Trophoblast cell (in vitro differentiated cells and primary cell): Measurements from ENCODE around the gene EFNB3.

Experiments
- DNase-seq, 2 donors: peaks; one replicate each; pipeline ENCODE4 v3.0.0-alpha.2; 2016
- H2AFZ ChIP-seq: 2 replicates; pipeline ENCODE4 v1.6.1; 2013; ENCODE audit warnings: low read length, moderate library complexity, mild to moderate bottlenecking; ENCODE audit not compliant: insufficient read depth, poor library complexity
- H2AK5ac ChIP-seq: 2 replicates; pipeline ENCODE4 v1.6.1; 2013; ENCODE audit warnings: mild to moderate bottlenecking, low read length
- H2BK120ac ChIP-seq: 2 replicates; pipeline ENCODE4 v1.6.1; 2013; ENCODE audit warnings: low read length, mild to moderate bottlenecking, moderate library complexity; ENCODE audit not compliant: insufficient read depth, poor library complexity
- H2BK12ac ChIP-seq: 2 replicates; pipeline ENCODE4 v1.6.1; 2013; ENCODE audit warnings: mild to moderate bottlenecking, low read length, moderate library complexity
- H2BK5ac ChIP-seq: 2 replicates; pipeline ENCODE4 v1.6.1; 2013; ENCODE audit warnings: low read length, low read depth, moderate library complexity, mild to moderate bottlenecking; ENCODE audit not compliant: poor library complexity
- H3K14ac ChIP-seq: 2 replicates; pipeline ENCODE4 v1.6.1; 2013; ENCODE audit warnings: mild to moderate bottlenecking, low read length
- H3K18ac ChIP-seq: 2 replicates; pipeline ENCODE4 v1.6.1; 2013; ENCODE audit warnings: mild to moderate bottlenecking, low read length
- H3K23ac ChIP-seq: 2 replicates; pipeline ENCODE4 v1.6.1; 2013; ENCODE audit warnings: low read length
- H3K27ac ChIP-seq: 2 replicates; pipeline ENCODE4 v1.5.1; 2013; ENCODE audit warnings: low read depth, mild to moderate bottlenecking, inconsistent platforms, low read length, moderate library complexity
- H3K27me3 ChIP-seq: 2 replicates; pipeline ENCODE4 v1.6.1; 2013; ENCODE audit warnings: inconsistent platforms, mild to moderate bottlenecking, low read length, moderate library complexity; ENCODE audit not compliant: insufficient read depth
- H3K36me3 ChIP-seq, 2 experiments: 1 replicate in 1 of 2; 2 replicates in 1 of 2; pipeline ENCODE4 v1.6.1; 2013; ENCODE audit warnings: low read length in 2 of 2, mild to moderate bottlenecking in 2 of 2, moderate library complexity in 1 of 2; ENCODE audit not compliant: insufficient read depth in 2 of 2, control insufficient read depth in 1 of 2
- H3K4ac ChIP-seq: 2 replicates; pipeline ENCODE4 v1.6.1; 2013; ENCODE audit warnings: low read depth, mild to moderate bottlenecking, low read length, moderate library complexity
- H3K4me1 ChIP-seq, 2 experiments: 1 replicate in 1 of 2; 2 replicates in 1 of 2; pipeline ENCODE4 v1.6.1; 2013; ENCODE audit warnings: low read length in 2 of 2, mild to moderate bottlenecking in 2 of 2, moderate library complexity in 1 of 2; ENCODE audit not compliant: insufficient read depth in 2 of 2, control insufficient read depth in 1 of 2
- H3K4me2 ChIP-seq: 2 replicates; pipeline ENCODE4 v1.6.1; 2013; ENCODE audit warnings: inconsistent platforms, mild to moderate bottlenecking, low read length, moderate library complexity
- H3K4me3 ChIP-seq: 2 replicates; pipeline ENCODE4 v1.5.1; 2013; ENCODE audit warnings: mild to moderate bottlenecking, low read depth, low read length, inconsistent platforms
- H3K79me1 ChIP-seq: one replicate; pipeline ENCODE4 v1.6.1; 2013; ENCODE audit warnings: low read length
- H3K79me2 ChIP-seq: 2 replicates; pipeline ENCODE4 v1.6.1; 2013; ENCODE audit warnings: low read length, mild to moderate bottlenecking; ENCODE audit not compliant: control insufficient read depth, insufficient read depth, poor library complexity
- H3K9ac ChIP-seq: 2 replicates; pipeline ENCODE4 v1.6.1; 2013; ENCODE audit warnings: mild to moderate bottlenecking, low read length
- H3K9me3 ChIP-seq: 2 replicates; pipeline ENCODE4 v1.6.1; 2013; ENCODE audit warnings: low read depth, mild to moderate bottlenecking, control low read depth, inconsistent platforms, low read length; ENCODE audit not compliant: insufficient read depth
- H4K12ac ChIP-seq: 2 replicates; pipeline ENCODE4 v1.6.1; 2013; ENCODE audit warnings: low read depth, mild to moderate bottlenecking, low read length, moderate library complexity
- H4K8ac ChIP-seq: 2 replicates; pipeline ENCODE4 v1.6.1; 2013; ENCODE audit warnings: low read depth, mild to moderate bottlenecking, low read length, moderate library complexity
- H4K91ac ChIP-seq: one replicate; pipeline ENCODE4 v1.6.1; 2013; ENCODE audit warnings: low read depth, mild to moderate bottlenecking, low read length, moderate library complexity
- WGBS: extraction: QIAGEN DNeasy Blood & Tissue Kit; methylation state at CpG from one replicate; pipeline ENCODE4 v1.1.7; 2013; ENCODE audit warnings: missing lambda C conversion rate; ENCODE audit not compliant: insufficient read length, insufficient coverage; ENCODE audit errors: extremely low coverage; 5-methylcytosine and 5-hydroxymethylcytosine counted together

The EFNB3 gene

GRCh38 chr17:7707858-7708750, 3.1 kb downstream of the EFNB3 start:
- Histone ChIP-seq H2AFZ (no peak overlapping the region), H3K14ac (no peak overlapping the region), H2BK12ac (no peak overlapping the region), H3K4me1 (peaks cover 27 to 29% of the 10 kb centered on the region in 2 experiments), H3K79me1 (no peaks in the 10 kb centered on the region), H2AK5ac (no peak overlapping the region), H3K36me3 (no peaks in the 10 kb centered on the region), H3K9ac (no peak overlapping the region), H3K18ac (no peak overlapping the region), H3K23ac (no peak overlapping the region), H3K4me2 (no peak overlapping the region), H3K4me3 (no peak overlapping the region), H3K9me3 (peaks cover 2% of the 10 kb centered on the region), H4K91ac (no peak overlapping the region), H2BK120ac (no peak overlapping the region), H2BK5ac (no peak overlapping the region), H3K4ac (no peak overlapping the region), H4K12ac (no peak overlapping the region), H3K27me3 (peaks cover 4% of the 10 kb centered on the region), H3K27ac (no peak overlapping the region), H3K79me2 (no peaks in the 10 kb centered on the region), H4K8ac (no peak overlapping the region)
- WGBS, result no CpG with 5 or more reads among the region's 22 CpGs
- DNase-seq, result no peak

- Histone ChIP-seq H3K79me1 (no peaks in the 10 kb centered on the region), H2BK120ac (no peak overlapping the region), H3K79me2 (no peaks in the 10 kb centered on the region), H2BK5ac (no peak overlapping the region), H3K27ac (no peak overlapping the region), H3K27me3 (peaks cover 4% of the 10 kb centered on the region), H3K14ac (no peak overlapping the region), H2AK5ac (no peak overlapping the region), H4K8ac (no peak overlapping the region), H3K36me3 (no peaks in the 10 kb centered on the region), H3K4me1 (peaks cover 19 to 22% of the 10 kb centered on the region in 2 experiments), H3K9ac (no peak overlapping the region), H3K4ac (no peak overlapping the region), H2BK12ac (no peak overlapping the region), H4K91ac (no peak overlapping the region), H3K23ac (no peak overlapping the region), H3K9me3 (peaks cover 2% of the 10 kb centered on the region), H3K4me2 (no peak overlapping the region), H3K18ac (no peak overlapping the region), H3K4me3 (no peak overlapping the region), H2AFZ (no peak overlapping the region), H4K12ac (no peak overlapping the region)
- no CpG with 5 or more reads among the region's 11 CpGs for WGBS
- DNase-seq, result no peak
Measured at GRCh38 chr17:7709031-7709430, 4.0 kb downstream of the EFNB3 start.

GRCh38 chr17:7710301-7710700, 5.3 kb downstream of the EFNB3 start:
- Histone ChIP-seq H3K79me1 (no peaks in the 10 kb centered on the region), H2BK5ac (no peak overlapping the region), H3K4ac (no peak overlapping the region), H4K91ac (no peak overlapping the region), H3K4me3 (no peak overlapping the region), H3K14ac (no peak overlapping the region), H3K36me3 (no peaks in the 10 kb centered on the region), H2BK12ac (no peak overlapping the region), H3K9me3 (peaks cover 2% of the 10 kb centered on the region), H3K4me2 (no peak overlapping the region), H3K27ac (no peak overlapping the region), H3K4me1 (peaks cover 10 to 12% of the 10 kb centered on the region in 2 experiments), H3K79me2 (no peaks in the 10 kb centered on the region), H3K9ac (no peak overlapping the region), H4K8ac (no peak overlapping the region), H4K12ac (no peak overlapping the region), H3K23ac (no peak overlapping the region), H3K18ac (no peak overlapping the region), H2AK5ac (no peak overlapping the region), H2BK120ac (no peak overlapping the region), H2AFZ (no peak overlapping the region), H3K27me3 (peaks cover 4% of the 10 kb centered on the region)
- WGBS, result no CpG with 5 or more reads among the region's 7 CpGs
- DNase-seq, result no peak

- H3K79me2 ChIP-seq, result no peaks in the 10 kb centered on the region
- H3K4me1 ChIP-seq, result peaks cover under 1 to 3% of the 10 kb centered on the region in 2 experiments
- no peak overlapping the region for H3K9ac ChIP-seq
- no peak overlapping the region for H4K12ac ChIP-seq
- H4K91ac ChIP-seq, result no peak overlapping the region
- no peak for DNase-seq
- no peak overlapping the region for H3K4me3 ChIP-seq
- no peak overlapping the region for H3K4ac ChIP-seq
- H3K36me3 ChIP-seq, result no peaks in the 10 kb centered on the region
- H3K23ac ChIP-seq, result no peak overlapping the region
- H4K8ac ChIP-seq, result no peak overlapping the region
- H3K18ac ChIP-seq, result no peak overlapping the region
- H3K27me3 ChIP-seq, result no peaks in the 10 kb centered on the region
- H3K79me1 ChIP-seq, result no peaks in the 10 kb centered on the region
- H2AFZ ChIP-seq, result no peak overlapping the region
- no peak overlapping the region for H3K14ac ChIP-seq
- no peak overlapping the region for H3K4me2 ChIP-seq
- peaks cover 2% of the 10 kb centered on the region for H3K9me3 ChIP-seq
- no peak overlapping the region for H2BK5ac ChIP-seq
- H3K27ac ChIP-seq, result no peak overlapping the region
- H2BK12ac ChIP-seq, result no peak overlapping the region
- WGBS, result no CpG with 5 or more reads among the region's 7 CpGs
- H2AK5ac ChIP-seq, result no peak overlapping the region
- no peak overlapping the region for H2BK120ac ChIP-seq
Measured at GRCh38 chr17:7711051-7711755, 6.2 kb downstream of the EFNB3 start.
